MCF 10A (cell line): ENCODE measurements around the gene RHBG. TPM values are rescaled to one million over a fixed set of nuclear protein-coding genes. Genes with fewer than 3 reads are reported as not detected.

Experiments
- BruUV-seq: library from RNA; stranded (reverse); fragments of 400-500 nt; replicated peaks from 2 replicates; lab custom pipeline; 2021; lab: Mats Ljungman, UMichigan
- CTCF ChIA-PET: fragments of 300-600 bp; sonication (Branson Sonifier 250); formaldehyde crosslinking; extraction: SDS; loops from one replicate; lab custom pipeline; 2021; ENCODE audit warnings: antibody characterized with exemption, inconsistent platforms; lab: Yijun Ruan, JAX
- POLR2A ChIA-PET: fragments of 300-600, 350-650 bp; sonication (Branson Sonifier 250); formaldehyde crosslinking; extraction: SDS; loops from one replicate; lab custom pipeline; 2020; ENCODE audit warnings: antibody characterized with exemption, inconsistent platforms; lab: Yijun Ruan, JAX
- DNase-seq: peaks from one replicate; pipeline ENCODE4 v3.0.0-alpha.2; 2018; ENCODE audit not compliant: unreplicated experiment
- H3K27ac Mint-ChIP-seq: one replicate; pipeline ENCODE4 v1.8.0; 2022; ENCODE audit warnings: mild to moderate bottlenecking, low read depth, mixed read lengths; ENCODE audit not compliant: unreplicated experiment
- H3K27me3 Mint-ChIP-seq: one replicate; pipeline ENCODE4 v1.8.0; 2022; ENCODE audit warnings: mixed read lengths; ENCODE audit not compliant: insufficient read depth, unreplicated experiment
- H3K36me3 Mint-ChIP-seq: one replicate; pipeline ENCODE4 v1.8.0; 2022; ENCODE audit warnings: mild to moderate bottlenecking, moderate library complexity, mixed read lengths; ENCODE audit not compliant: insufficient read depth, unreplicated experiment
- H3K4me1 Mint-ChIP-seq: one replicate; pipeline ENCODE4 v1.8.0; 2022; ENCODE audit warnings: mixed read lengths; ENCODE audit not compliant: insufficient read depth, unreplicated experiment
- H3K4me3 Mint-ChIP-seq: one replicate; pipeline ENCODE4 v1.8.0; 2022; ENCODE audit warnings: mild to moderate bottlenecking, moderate library complexity, mixed read lengths; ENCODE audit not compliant: unreplicated experiment
- H3K9me3 Mint-ChIP-seq: one replicate; pipeline ENCODE4 v1.8.0; 2022; ENCODE audit warnings: mixed read lengths; ENCODE audit not compliant: unreplicated experiment
- intact Hi-C: fragments of 100-400 bp; cut with micrococcal nuclease; formaldehyde crosslinking; loops from 2 replicates; pipeline ENCODE4 v1.14.1; 2022
- total RNA-seq: library from RNA; stranded (reverse); gene quantifications from 2 replicates; pipeline ENCODE4 v1.2.3, GENCODE V29; 2022
- TF ChIP-seq, protein P1 (sequence below): fragments of 200-600 bp; IDR thresholded peaks from one replicate; pipeline ENCODE4 v1.8.0; 2022; ENCODE audit warnings: antibody characterized with exemption, mild to moderate bottlenecking; ENCODE audit not compliant: unreplicated experiment

Gene RHBG
- total RNA-seq, 1 experiment from 2014 or later: not detected

DNA sequence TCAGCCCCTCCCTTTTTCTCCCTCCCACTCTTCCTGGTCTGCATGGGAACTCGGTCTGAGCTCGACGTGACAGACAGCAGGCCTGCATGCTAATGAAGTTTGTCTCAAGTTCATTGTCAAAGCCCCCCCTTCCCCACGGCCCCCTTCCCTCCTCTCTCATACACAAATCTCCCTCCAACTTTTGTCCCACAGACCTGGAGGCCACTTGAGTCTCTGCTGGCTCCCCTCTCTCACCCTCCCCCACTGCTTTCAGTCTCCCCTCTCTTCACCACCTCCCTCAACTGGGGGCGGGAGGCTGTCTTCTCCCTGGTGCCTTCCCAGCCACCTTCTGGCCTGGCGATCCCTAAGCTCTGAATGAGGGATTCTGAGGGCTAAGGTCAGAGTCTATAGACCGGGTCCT, 61.3 kb downstream of the RHBG start:
- no TSS peak for BruUV-seq
- Mint-ChIP-seq H3K27ac (no peak overlapping the region), H3K36me3 (no peaks in the 10 kb centered on the region), H3K4me3 (no peak overlapping the region), H3K27me3 (peaks cover 96% of the 10 kb centered on the region), H3K9me3 (no peaks in the 10 kb centered on the region), H3K4me1 (no peaks in the 10 kb centered on the region)
- TF ChIP-seq, protein P1, sequence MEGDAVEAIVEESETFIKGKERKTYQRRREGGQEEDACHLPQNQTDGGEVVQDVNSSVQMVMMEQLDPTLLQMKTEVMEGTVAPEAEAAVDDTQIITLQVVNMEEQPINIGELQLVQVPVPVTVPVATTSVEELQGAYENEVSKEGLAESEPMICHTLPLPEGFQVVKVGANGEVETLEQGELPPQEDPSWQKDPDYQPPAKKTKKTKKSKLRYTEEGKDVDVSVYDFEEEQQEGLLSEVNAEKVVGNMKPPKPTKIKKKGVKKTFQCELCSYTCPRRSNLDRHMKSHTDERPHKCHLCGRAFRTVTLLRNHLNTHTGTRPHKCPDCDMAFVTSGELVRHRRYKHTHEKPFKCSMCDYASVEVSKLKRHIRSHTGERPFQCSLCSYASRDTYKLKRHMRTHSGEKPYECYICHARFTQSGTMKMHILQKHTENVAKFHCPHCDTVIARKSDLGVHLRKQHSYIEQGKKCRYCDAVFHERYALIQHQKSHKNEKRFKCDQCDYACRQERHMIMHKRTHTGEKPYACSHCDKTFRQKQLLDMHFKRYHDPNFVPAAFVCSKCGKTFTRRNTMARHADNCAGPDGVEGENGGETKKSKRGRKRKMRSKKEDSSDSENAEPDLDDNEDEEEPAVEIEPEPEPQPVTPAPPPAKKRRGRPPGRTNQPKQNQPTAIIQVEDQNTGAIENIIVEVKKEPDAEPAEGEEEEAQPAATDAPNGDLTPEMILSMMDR: no peak
- intact Hi-C loops: no loop called here
- ChIA-PET POLR2A (no interaction called here), CTCF (interaction anchor here (1.1 to 6.7 kb wide), 3 partner anchors 15 to 74 kb away, joined by 4 to 76 read pairs (median 46); no protein-coding TSS in a partner anchor)
- DNase-seq: no peak

DNA sequence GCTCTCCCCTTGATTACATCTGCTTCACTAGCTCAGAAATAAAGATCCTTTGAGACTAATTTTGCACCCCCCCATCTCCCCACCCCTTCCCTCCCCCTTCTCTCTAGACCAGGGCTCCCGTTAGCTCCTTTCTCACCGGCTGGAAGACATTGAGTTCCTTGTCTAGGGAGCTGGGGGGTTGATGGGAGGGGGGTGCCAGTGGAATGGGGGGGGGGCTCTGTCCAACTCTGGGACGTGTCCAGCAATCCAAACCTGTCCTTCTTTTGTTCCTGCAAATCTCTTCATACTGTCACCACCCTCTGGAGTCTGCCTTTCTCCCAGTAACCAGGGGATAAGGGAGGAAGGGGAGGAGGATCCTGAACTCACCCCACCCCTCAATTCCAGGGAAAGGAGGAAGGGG, 61.9 kb downstream of the RHBG start:
- no peaks in the 10 kb centered on the region for H3K4me1 Mint-ChIP-seq
- H3K4me3 Mint-ChIP-seq: no peak overlapping the region
- ChIA-PET POLR2A (interaction anchor here (0.6 kb wide), 1 partner anchor 24 kb away, joined by 3 read pairs; no protein-coding TSS in a partner anchor), CTCF (interaction anchor here (6.0 to 6.7 kb wide), 2 partner anchors 15 to 45 kb away, joined by 46 to 76 read pairs; no protein-coding TSS in a partner anchor)
- H3K9me3 Mint-ChIP-seq: no peaks in the 10 kb centered on the region
- no peaks in the 10 kb centered on the region for H3K36me3 Mint-ChIP-seq
- BruUV-seq: no TSS peak
- DNase-seq: no peak
- intact Hi-C loops: no loop called here
- TF ChIP-seq, protein P1: no peak
- peaks cover 99% of the 10 kb centered on the region for H3K27me3 Mint-ChIP-seq
- H3K27ac Mint-ChIP-seq: no peak overlapping the region

DNA sequence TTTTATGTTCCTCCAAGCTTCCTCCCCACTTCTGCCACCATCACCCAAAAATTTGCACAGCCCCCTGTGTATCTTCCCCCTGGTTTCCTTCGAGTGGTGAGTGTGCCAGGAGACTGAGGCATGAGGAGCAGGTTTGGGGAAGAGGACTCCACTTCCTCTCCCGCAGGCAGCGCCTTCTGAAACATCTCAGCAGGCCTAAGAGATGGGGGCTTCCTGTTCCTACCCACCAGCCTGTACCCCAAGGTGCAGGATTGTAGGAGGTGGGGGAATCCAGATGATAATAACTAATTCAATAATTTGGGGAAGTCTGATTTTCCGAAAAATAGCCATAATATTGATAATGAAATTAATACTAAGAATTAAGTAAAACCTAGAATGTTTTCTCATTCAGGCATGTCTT, 62.4 kb downstream of the RHBG start:
- intact Hi-C loops: no loop called here
- TF ChIP-seq, protein P1: no peak
- H3K36me3 Mint-ChIP-seq: no peaks in the 10 kb centered on the region
- no peaks in the 10 kb centered on the region for H3K9me3 Mint-ChIP-seq
- peaks cover 99% of the 10 kb centered on the region for H3K27me3 Mint-ChIP-seq
- POLR2A ChIA-PET: interaction anchor here (0.6 kb wide), 1 partner anchor 24 kb away, joined by 3 read pairs; no protein-coding TSS in a partner anchor
- BruUV-seq: no TSS peak
- H3K4me1 Mint-ChIP-seq: no peaks in the 10 kb centered on the region
- no peak for DNase-seq
- H3K27ac Mint-ChIP-seq: no peak overlapping the region
- no peak overlapping the region for H3K4me3 Mint-ChIP-seq
- CTCF ChIA-PET: interaction anchor here (0.5 to 6.7 kb wide), 4 partner anchors 11 to 151 kb away, joined by 3 to 76 read pairs (median 24); no protein-coding TSS in a partner anchor

DNA sequence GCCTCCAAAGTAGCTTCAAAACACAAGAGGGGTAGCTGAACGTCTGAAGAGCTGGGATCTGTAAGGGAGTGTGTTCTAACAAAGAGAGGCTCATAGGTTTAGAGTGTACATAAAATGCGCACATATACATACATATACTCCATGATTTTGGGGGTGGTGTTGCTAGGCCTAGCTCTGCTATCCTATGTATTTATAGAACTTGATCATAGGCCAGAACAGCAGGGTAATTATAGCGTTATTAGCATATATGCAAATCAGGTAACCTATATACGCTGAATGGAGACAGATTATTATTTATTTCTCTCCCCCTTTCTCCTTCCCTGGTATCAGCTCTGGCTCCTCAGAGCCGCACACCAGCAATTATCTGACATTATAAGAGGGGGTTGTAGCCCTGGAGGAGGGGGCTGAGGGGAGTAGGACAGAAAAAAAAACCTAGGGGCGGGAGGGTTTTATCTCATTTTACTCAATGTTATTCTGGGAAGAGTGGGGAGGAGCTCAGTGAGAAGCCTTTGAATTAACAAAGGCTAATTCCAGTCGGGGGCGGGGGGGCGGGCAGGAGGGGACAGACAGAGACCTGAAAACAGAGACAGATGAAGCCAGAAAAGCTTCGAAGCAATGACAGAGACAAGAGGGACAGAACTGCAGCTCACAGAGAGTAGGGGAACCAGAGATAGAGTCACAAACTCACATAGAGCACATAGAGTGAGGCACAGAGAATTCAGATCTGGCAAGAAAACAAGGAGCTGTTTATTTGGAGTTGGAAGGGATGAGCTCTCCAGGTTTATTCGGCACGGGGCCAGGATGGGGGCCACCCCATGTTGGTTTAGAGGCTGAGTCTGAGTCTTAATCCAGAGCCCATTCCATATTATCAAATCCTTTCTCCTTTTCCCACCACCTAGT, 63.0 kb downstream of the RHBG start:
- no peaks in the 10 kb centered on the region for H3K9me3 Mint-ChIP-seq
- H3K36me3 Mint-ChIP-seq: no peaks in the 10 kb centered on the region
- TF ChIP-seq, protein P1: no peak
- BruUV-seq: no TSS peak
- H3K27ac Mint-ChIP-seq: no peak overlapping the region
- H3K4me3 Mint-ChIP-seq: no peak overlapping the region
- ChIA-PET POLR2A (interaction anchor here (0.6 to 0.7 kb wide), 2 partner anchors 81 to 86 kb away, joined by 3 read pairs; no protein-coding TSS in a partner anchor), CTCF (interaction anchor here (0.5 to 6.7 kb wide), 11 partner anchors 11 to 177 kb away, joined by 3 to 76 read pairs (median 4); no protein-coding TSS in a partner anchor)
- peaks cover 99% of the 10 kb centered on the region for H3K27me3 Mint-ChIP-seq
- intact Hi-C loops: no loop called here
- no peak for DNase-seq
- no peaks in the 10 kb centered on the region for H3K4me1 Mint-ChIP-seq
